Adipocyte (in vitro differentiated cells): ENCODE data around the gene MPST.

Source experiments
- DNase-seq: peaks from one replicate; pipeline ENCODE4 v3.0.0-alpha.2; 2015; ENCODE audit warnings: low read depth
- H3K27me3 ChIP-seq: replicated peaks from 2 replicates; pipeline ENCODE4 v1.7.0; 2013; ENCODE audit warnings: mild to moderate bottlenecking, low read length, moderate library complexity; ENCODE audit not compliant: control insufficient read depth, insufficient read depth
- H3K36me3 ChIP-seq: 2 replicates; pipeline ENCODE4 v1.7.0; 2013; ENCODE audit warnings: low read length, mild to moderate bottlenecking, moderate library complexity; ENCODE audit not compliant: control insufficient read depth, insufficient read depth, severe bottlenecking
- H3K4me1 ChIP-seq: 2 replicates; pipeline ENCODE4 v1.7.0; 2013; ENCODE audit warnings: mild to moderate bottlenecking, low read length, moderate library complexity; ENCODE audit not compliant: control insufficient read depth, insufficient read depth
- H3K4me3 ChIP-seq: 2 replicates; pipeline ENCODE4 v1.7.0; 2013; ENCODE audit warnings: mild to moderate bottlenecking, low read length, moderate library complexity
- H3K9ac ChIP-seq: 2 replicates; pipeline ENCODE4 v1.7.0; 2013; ENCODE audit warnings: mild to moderate bottlenecking, low read length, moderate library complexity
- H3K9me3 ChIP-seq: 2 replicates; pipeline ENCODE4 v1.7.0; 2013; ENCODE audit warnings: mild to moderate bottlenecking, low read length, moderate library complexity; ENCODE audit not compliant: control insufficient read depth

MPST gene

DNA sequence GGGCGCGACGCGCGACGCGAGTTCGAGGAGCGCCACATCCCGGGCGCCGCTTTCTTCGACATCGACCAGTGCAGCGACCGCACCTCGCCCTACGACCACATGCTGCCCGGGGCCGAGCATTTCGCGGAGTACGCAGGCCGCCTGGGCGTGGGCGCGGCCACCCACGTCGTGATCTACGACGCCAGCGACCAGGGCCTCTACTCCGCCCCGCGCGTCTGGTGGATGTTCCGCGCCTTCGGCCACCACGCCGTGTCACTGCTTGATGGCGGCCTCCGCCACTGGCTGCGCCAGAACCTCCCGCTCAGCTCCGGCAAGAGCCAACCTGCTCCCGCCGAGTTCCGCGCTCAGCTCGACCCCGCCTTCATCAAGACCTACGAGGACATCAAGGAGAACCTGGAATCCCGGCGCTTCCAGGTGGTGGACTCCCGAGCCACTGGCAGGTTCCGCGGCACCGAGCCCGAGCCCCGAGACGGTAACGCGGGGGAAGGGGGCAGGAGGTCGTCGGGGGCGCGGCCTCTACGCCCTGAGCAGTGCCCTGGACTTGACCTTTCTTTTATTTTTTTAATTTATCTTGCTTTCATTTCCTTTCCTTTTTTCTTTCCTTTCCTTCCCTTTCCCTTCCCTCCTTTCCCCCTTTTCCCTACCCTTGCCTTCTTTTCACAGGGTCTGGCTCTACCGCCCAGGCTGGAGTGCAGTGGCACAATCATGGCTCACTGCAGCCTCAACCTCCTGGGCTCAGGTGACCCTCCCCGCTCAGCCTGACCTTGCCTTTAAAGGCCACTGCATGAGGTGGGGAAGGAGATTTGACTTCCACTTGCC lies 5.0 kb downstream of the MPST start:
- H3K4me3 ChIP-seq: no peak overlapping the region
- H3K9me3 ChIP-seq: no peaks in the 10 kb centered on the region
- no peak overlapping the region for H3K9ac ChIP-seq
- no peak for DNase-seq
- no peaks in the 10 kb centered on the region for H3K27me3 ChIP-seq
- H3K4me1 ChIP-seq: peaks cover 10% of the 10 kb centered on the region
- peaks cover 49% of the 10 kb centered on the region for H3K36me3 ChIP-seq

- Histone ChIP-seq H3K27me3 (no peaks in the 10 kb centered on the region), H3K36me3 (peaks cover 59% of the 10 kb centered on the region), H3K4me3 (no peak overlapping the region), H3K9ac (no peak overlapping the region), H3K4me1 (peaks cover 5% of the 10 kb centered on the region), H3K9me3 (no peaks in the 10 kb centered on the region)
- DNase-seq: no peak
Measured at GRCh38 chr22:37025500-37026070, 6.0 kb downstream of the MPST start.

DNA sequence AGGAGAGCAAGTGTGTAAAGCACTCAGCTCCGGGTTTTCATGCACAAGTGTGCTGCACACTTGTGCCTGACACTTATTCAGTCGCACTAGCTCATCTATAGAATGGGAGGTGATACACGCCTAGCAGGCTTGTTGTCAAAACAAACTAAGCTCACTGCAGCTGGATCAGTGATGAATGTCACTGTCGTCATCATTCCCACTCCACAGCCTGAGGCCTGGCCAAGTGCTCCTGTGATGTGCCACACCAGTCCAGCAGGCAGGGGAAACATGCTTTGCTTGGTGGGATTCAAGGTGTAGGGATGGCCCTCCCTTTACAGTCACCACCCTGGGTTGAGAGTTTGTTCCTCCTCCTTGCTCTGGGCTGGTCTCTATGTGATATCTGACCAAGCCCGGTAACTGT lies 6.8 kb downstream of the MPST start:
- Histone ChIP-seq H3K9ac (no peak overlapping the region), H3K9me3 (no peaks in the 10 kb centered on the region), H3K27me3 (no peaks in the 10 kb centered on the region), H3K4me1 (no peaks in the 10 kb centered on the region), H3K4me3 (no peak overlapping the region), H3K36me3 (peaks cover 60% of the 10 kb centered on the region)
- DNase-seq: no peak

- peaks cover 9% of the 10 kb centered on the region for H3K4me1 ChIP-seq
- H3K9me3 ChIP-seq: no peaks in the 10 kb centered on the region
- peaks cover 60% of the 10 kb centered on the region for H3K36me3 ChIP-seq
- H3K9ac ChIP-seq: no peak overlapping the region
- DNase-seq: no peak
- no peak overlapping the region for H3K4me3 ChIP-seq
- no peaks in the 10 kb centered on the region for H3K27me3 ChIP-seq
Measured at GRCh38 chr22:37027556-37027955, 8.0 kb downstream of the MPST start.

DNA sequence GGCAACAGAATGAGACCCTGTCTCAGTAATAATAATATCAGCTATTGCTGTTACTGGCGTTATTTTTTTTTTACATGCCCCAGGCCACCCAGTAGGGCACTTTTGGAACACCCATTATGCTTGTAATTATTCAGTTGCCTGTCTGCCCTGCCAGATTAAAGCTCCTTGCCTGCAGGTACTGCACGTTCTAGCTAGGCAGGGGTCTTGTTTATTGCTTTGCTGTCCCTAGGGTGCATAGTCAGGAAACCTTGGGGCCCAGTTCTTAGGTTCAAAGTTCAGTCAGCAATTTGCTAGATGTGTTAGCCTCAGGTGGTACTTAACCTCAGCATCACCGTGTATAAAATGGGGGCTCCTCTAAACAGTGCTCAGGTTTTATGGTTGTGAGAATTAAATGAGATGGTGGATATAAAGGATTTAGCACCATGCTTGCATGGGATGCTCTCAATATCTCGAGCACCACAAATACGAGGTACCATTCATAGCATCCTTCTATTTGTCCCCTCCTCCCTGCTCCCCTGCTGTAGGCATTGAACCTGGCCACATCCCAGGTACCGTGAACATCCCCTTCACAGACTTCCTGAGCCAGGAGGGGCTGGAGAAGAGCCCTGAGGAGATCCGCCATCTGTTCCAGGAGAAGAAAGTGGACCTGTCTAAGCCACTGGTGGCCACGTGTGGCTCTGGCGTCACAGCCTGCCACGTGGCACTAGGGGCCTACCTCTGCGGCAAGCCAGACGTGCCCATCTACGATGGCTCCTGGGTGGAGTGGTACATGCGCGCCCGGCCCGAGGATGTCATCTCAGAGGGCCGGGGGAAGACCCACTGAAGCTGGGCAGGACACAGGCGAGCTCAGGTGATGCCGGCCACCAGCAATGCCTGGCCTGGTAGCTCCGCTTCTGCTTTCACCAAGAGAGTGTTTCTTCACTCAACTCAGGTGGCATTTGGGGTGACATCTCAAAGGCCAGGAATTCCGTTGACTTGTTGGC lies 9.4 kb downstream of the MPST start:
- no peak overlapping the region for H3K9ac ChIP-seq
- H3K36me3 ChIP-seq: peaks cover 60% of the 10 kb centered on the region
- no peak overlapping the region for H3K4me3 ChIP-seq
- H3K9me3 ChIP-seq: no peaks in the 10 kb centered on the region
- no peaks in the 10 kb centered on the region for H3K27me3 ChIP-seq
- H3K4me1 ChIP-seq: peaks cover 18% of the 10 kb centered on the region
- no peak for DNase-seq

DNA sequence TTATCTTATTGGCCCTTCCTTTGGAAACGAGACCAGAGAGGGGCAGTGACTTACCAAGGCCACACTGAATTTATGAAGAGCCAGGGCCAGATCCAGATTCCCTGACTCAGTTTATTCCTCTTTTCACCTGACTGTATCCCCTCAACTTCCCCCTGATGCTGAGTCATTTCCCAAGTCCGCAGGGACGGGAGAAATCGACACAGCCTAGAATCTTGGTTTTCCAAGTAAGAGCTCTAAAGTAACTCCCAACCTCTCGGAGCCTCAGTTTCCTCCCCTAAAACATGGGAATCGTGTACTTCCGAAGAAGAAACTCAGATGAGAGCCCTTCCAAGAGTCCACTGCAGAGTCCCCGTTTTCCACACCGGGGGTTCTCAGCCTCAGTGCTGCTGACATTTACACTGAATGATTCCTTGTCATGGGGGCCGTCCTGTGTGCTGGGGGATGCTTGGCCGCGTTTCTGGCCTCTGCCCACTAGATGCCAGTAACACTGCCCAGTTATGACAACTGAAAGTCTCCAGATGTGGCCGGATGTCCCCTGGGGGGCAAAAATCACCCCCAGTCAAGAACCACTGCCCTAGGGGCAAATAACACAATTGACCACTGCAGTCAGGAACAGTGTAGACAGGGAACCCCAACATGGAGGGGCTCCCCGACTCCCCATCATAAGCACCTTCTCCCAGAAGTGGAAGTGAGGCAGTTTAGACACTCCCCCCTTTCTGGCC lies 11.2 kb downstream of the MPST start:
- no peak overlapping the region for H3K4me3 ChIP-seq
- peaks cover 5% of the 10 kb centered on the region for H3K27me3 ChIP-seq
- H3K9me3 ChIP-seq: no peaks in the 10 kb centered on the region
- H3K4me1 ChIP-seq: peaks cover 18% of the 10 kb centered on the region
- no peak for DNase-seq
- no peak overlapping the region for H3K9ac ChIP-seq
- peaks cover 44% of the 10 kb centered on the region for H3K36me3 ChIP-seq

DNA sequence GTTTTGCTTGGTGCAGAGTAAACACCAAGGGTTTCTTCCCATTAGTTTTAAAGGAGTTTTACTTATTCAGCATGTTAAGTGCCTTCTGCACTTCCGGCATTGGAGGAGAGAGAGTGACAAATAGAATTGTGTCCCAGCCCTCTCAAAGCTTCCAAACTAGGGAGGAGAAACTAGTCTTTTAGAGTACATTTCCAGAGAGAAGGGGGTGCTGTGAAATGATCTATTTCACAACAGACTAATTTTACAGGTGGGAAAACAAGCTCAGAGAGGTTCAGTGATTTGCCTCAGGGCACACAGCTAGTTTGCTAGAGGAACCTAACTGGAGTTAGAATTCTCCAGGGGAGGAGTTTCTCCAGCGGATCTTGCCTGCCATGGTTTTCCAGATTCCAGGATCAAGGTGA lies 12.6 kb downstream of the MPST start:
- no peaks in the 10 kb centered on the region for H3K9me3 ChIP-seq
- H3K4me3 ChIP-seq: no peak overlapping the region
- H3K9ac ChIP-seq: peak overlapping the region; percentile 15
- peaks cover 18% of the 10 kb centered on the region for H3K4me1 ChIP-seq
- no peak for DNase-seq
- peaks cover 14% of the 10 kb centered on the region for H3K27me3 ChIP-seq
- peaks cover 29% of the 10 kb centered on the region for H3K36me3 ChIP-seq

DNA sequence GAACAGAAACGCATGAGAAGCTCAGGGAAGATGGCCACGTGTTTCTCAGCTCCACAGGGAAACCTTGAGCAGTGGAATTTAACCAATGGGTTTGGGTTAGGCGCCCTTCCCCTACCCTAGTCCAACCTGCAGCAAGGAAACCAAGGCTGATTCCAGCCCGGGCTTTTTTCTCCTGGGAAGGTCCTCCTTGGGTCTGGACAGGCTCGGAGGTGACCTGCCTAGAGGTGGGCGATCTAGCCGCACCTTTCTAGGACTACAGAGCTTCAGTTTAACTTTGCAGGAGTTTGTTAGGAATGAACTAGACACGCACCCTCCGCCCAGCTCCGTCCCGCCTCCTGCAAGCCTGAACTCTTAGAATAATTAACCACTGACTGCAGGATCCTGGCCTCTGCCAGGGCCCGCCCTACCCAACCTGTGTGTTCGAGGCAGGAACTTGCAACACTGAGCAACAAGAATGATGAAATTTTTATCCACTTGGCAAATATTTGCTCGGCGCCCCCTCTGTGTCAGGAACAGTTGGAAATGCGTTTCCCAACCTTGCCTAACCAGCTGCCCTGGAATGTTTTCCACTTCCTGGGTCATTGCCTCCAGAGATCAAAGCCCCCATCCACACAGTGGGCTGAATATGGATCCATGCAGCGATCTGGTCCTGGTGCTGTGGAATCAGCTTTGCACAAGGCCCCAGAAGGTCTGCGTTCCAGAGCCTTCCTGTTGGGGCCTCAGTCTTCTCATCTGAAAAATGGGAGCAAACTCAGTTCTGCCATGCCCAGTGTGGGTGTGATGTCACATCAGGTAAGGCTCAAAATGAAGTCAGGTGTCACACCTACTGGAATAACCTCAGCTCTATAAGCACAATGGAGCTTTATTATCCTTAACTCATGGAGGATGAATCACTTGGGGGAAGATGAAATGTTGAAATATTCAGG lies 13.3 kb downstream of the MPST start:
- Histone ChIP-seq H3K4me3 (no peak overlapping the region), H3K4me1 (peaks cover 18% of the 10 kb centered on the region), H3K27me3 (peaks cover 21% of the 10 kb centered on the region), H3K9ac (no peak overlapping the region), H3K36me3 (peaks cover 23% of the 10 kb centered on the region), H3K9me3 (no peaks in the 10 kb centered on the region)
- peak; percentile 21 for DNase-seq

- Histone ChIP-seq H3K27me3 (peaks cover 21% of the 10 kb centered on the region), H3K4me3 (no peak overlapping the region), H3K9me3 (no peaks in the 10 kb centered on the region), H3K4me1 (peaks cover 18% of the 10 kb centered on the region), H3K36me3 (peaks cover 18% of the 10 kb centered on the region), H3K9ac (no peak overlapping the region)
- DNase-seq: no peak
Measured at GRCh38 chr22:37033605-37034430, 14.3 kb downstream of the MPST start.
